Subcutaneous abdominal adipose tissue (tissue), 5 donors: ENCODE results near the gene CRABP1.

Source experiments
- H3K27ac ChIP-seq: one replicate; pipeline ENCODE4 v1.7.0; 2013; ENCODE audit warnings: low read depth, mild to moderate bottlenecking, inconsistent platforms, low read length, moderate library complexity
- H3K27me3 ChIP-seq, 5 donors: one replicate each; pipeline ENCODE4 v1.7.0; 2013; ENCODE audit warnings: low read length in 5 of 5, inconsistent platforms in 1 of 5; ENCODE audit not compliant: control insufficient read depth in 5 of 5, insufficient read depth in 4 of 5
- H3K36me3 ChIP-seq, 5 donors: one replicate each; pipeline ENCODE4 v1.7.0; 2013; ENCODE audit warnings: low read length in 5 of 5; ENCODE audit not compliant: control insufficient read depth in 5 of 5, insufficient read depth in 5 of 5
- H3K4me1 ChIP-seq, 5 donors: one replicate each; pipeline ENCODE4 v1.7.0; 2013; ENCODE audit warnings: low read length in 5 of 5, mild to moderate bottlenecking in 3 of 5, moderate library complexity in 1 of 5; ENCODE audit not compliant: control insufficient read depth in 5 of 5, insufficient read depth in 5 of 5
- H3K4me3 ChIP-seq, 5 donors: one replicate each; pipeline ENCODE4 v1.7.0; 2013; ENCODE audit warnings: low read length in 5 of 5, low read depth in 1 of 5
- H3K9ac ChIP-seq, 5 donors: one replicate each; pipeline ENCODE4 v1.7.0; 2013; ENCODE audit warnings: low read length in 5 of 5, mild to moderate bottlenecking in 4 of 5, moderate library complexity in 3 of 5
- H3K9me3 ChIP-seq, 5 donors: one replicate each; pipeline ENCODE4 v1.7.0; 2013; ENCODE audit warnings: low read length in 5 of 5; ENCODE audit not compliant: control insufficient read depth in 5 of 5
- donor health status: healthy.
- donor health status: healthy.
- donor health status: healthy.
- donor health status: healthy.
- donor health status: healthy.

The CRABP1 gene

GRCh38 chr15:78359041-78359808, 19.1 kb downstream of the CRABP1 start:
- peaks cover 0 to 6% (median 3%) of the 10 kb centered on the region in 5 donors for H3K27me3 ChIP-seq
- H3K4me1 ChIP-seq: peaks cover 0 to 2% (median 0%) of the 10 kb centered on the region in 5 donors
- no peaks in the 10 kb centered on the region for H3K9me3 ChIP-seq
- H3K9ac ChIP-seq: no peak overlapping the region
- H3K36me3 ChIP-seq: no peaks in the 10 kb centered on the region
- no peak overlapping the region for H3K4me3 ChIP-seq
- H3K27ac ChIP-seq: no peak overlapping the region

- Histone ChIP-seq H3K27ac (no peak overlapping the region), H3K9ac (no peak overlapping the region), H3K27me3 (peaks cover 0 to 6% (median 3%) of the 10 kb centered on the region in 5 donors), H3K4me1 (peaks cover 0 to 2% (median 0%) of the 10 kb centered on the region in 5 donors), H3K36me3 (no peaks in the 10 kb centered on the region), H3K9me3 (no peaks in the 10 kb centered on the region), H3K4me3 (no peak overlapping the region)
Measured at GRCh38 chr15:78360367-78360801, 20.2 kb downstream of the CRABP1 start.

GRCh38 chr15:78360958-78361718, 21.0 kb downstream of the CRABP1 start:
- no peak overlapping the region for H3K4me3 ChIP-seq
- H3K36me3 ChIP-seq: no peaks in the 10 kb centered on the region
- peaks cover 0 to 8% (median 3%) of the 10 kb centered on the region in 5 donors for H3K27me3 ChIP-seq
- H3K9ac ChIP-seq: no peak overlapping the region
- peaks cover 0 to 4% (median 2%) of the 10 kb centered on the region in 5 donors for H3K4me1 ChIP-seq
- no peak overlapping the region for H3K27ac ChIP-seq
- no peaks in the 10 kb centered on the region for H3K9me3 ChIP-seq

- Histone ChIP-seq H3K27ac (no peak overlapping the region), H3K27me3 (peaks cover 0 to 8% (median 3%) of the 10 kb centered on the region in 5 donors), H3K9me3 (no peaks in the 10 kb centered on the region), H3K4me1 (peaks cover 0 to 4% (median 2%) of the 10 kb centered on the region in 5 donors), H3K4me3 (no peak overlapping the region), H3K9ac (no peak overlapping the region), H3K36me3 (no peaks in the 10 kb centered on the region)
Measured at GRCh38 chr15:78361771-78362506, 21.8 kb downstream of the CRABP1 start.

- H3K4me1 ChIP-seq: peaks cover 0 to 4% (median 2%) of the 10 kb centered on the region in 5 donors
- no peaks in the 10 kb centered on the region for H3K9me3 ChIP-seq
- H3K36me3 ChIP-seq: no peaks in the 10 kb centered on the region
- no peak overlapping the region for H3K27ac ChIP-seq
- H3K4me3 ChIP-seq: no peak overlapping the region
- peaks cover 0 to 8% (median 3%) of the 10 kb centered on the region in 5 donors for H3K27me3 ChIP-seq
- H3K9ac ChIP-seq: no peak overlapping the region
Measured at GRCh38 chr15:78362716-78363380, 22.7 kb downstream of the CRABP1 start.

- Histone ChIP-seq H3K9ac (no peak overlapping the region), H3K27me3 (peaks cover 0 to 8% (median 3%) of the 10 kb centered on the region in 5 donors), H3K27ac (no peak overlapping the region), H3K4me1 (peaks cover 0 to 4% (median 2%) of the 10 kb centered on the region in 5 donors), H3K36me3 (no peaks in the 10 kb centered on the region), H3K4me3 (no peak overlapping the region), H3K9me3 (no peaks in the 10 kb centered on the region)
Measured at GRCh38 chr15:78363381-78363734, 23.2 kb downstream of the CRABP1 start.

GRCh38 chr15:78364233-78364632, 24.1 kb downstream of the CRABP1 start:
- Histone ChIP-seq H3K9ac (no peak overlapping the region), H3K27ac (no peak overlapping the region), H3K4me3 (no peak overlapping the region), H3K4me1 (peaks cover 0 to 4% (median 2%) of the 10 kb centered on the region in 5 donors), H3K9me3 (no peaks in the 10 kb centered on the region), H3K27me3 (peaks cover 0 to 8% (median 0%) of the 10 kb centered on the region in 5 donors), H3K36me3 (no peaks in the 10 kb centered on the region)

- Histone ChIP-seq H3K9ac (no peak overlapping the region), H3K27me3 (peaks cover 0 to 4% (median 0%) of the 10 kb centered on the region in 5 donors), H3K36me3 (no peaks in the 10 kb centered on the region), H3K4me1 (peaks cover 0 to 4% (median 2%) of the 10 kb centered on the region in 5 donors), H3K9me3 (no peaks in the 10 kb centered on the region), H3K27ac (no peak overlapping the region), H3K4me3 (no peak overlapping the region)
Measured at GRCh38 chr15:78365917-78366316, 25.8 kb downstream of the CRABP1 start.

- peaks cover 0 to 4% (median 0%) of the 10 kb centered on the region in 5 donors for H3K27me3 ChIP-seq
- H3K27ac ChIP-seq: no peak overlapping the region
- peaks cover 0 to 4% (median 2%) of the 10 kb centered on the region in 5 donors for H3K4me1 ChIP-seq
- H3K36me3 ChIP-seq: no peaks in the 10 kb centered on the region
- no peak overlapping the region for H3K4me3 ChIP-seq
- H3K9me3 ChIP-seq: no peaks in the 10 kb centered on the region
- no peak overlapping the region for H3K9ac ChIP-seq
Measured at GRCh38 chr15:78366342-78366741, 26.2 kb downstream of the CRABP1 start.
